Activated naive CD8-positive, alpha-beta T cell treated with anti-CD3 and anti-CD28 coated beads for 36 hours (primary cell): ENCODE data around the gene SPACA5B. TPM values are rescaled to one million over a fixed set of nuclear protein-coding genes. Genes with fewer than 3 reads are reported as not detected.
A peak's percentile ranks its signal among the peaks of the same experiment; 100 is the strongest.
"Not testable (repeated sequence)": the region's sequence is repeated elsewhere in the genome, so short reads cannot be mapped to it uniquely, and the experiment has no call there.

Experiments
- DNase-seq: peaks from one replicate; pipeline ENCODE4 v3.0.0; 2021
- H3K27ac Mint-ChIP-seq: one replicate; pipeline ENCODE4 v1.8.0; 2022; ENCODE audit warnings: mild to moderate bottlenecking, moderate library complexity, mixed read lengths
- H3K27me3 Mint-ChIP-seq: one replicate; pipeline ENCODE4 v1.8.0; 2022; ENCODE audit warnings: mild to moderate bottlenecking, mixed read lengths
- H3K36me3 Mint-ChIP-seq: one replicate; pipeline ENCODE4 v1.8.0; 2021; ENCODE audit warnings: mild to moderate bottlenecking, mixed read lengths
- H3K4me1 Mint-ChIP-seq: one replicate; pipeline ENCODE4 v1.8.0; 2021; ENCODE audit warnings: mixed read lengths
- H3K4me3 Mint-ChIP-seq: one replicate; pipeline ENCODE4 v1.8.0; 2022; ENCODE audit warnings: mild to moderate bottlenecking, moderate library complexity, mixed read lengths
- H3K9me3 Mint-ChIP-seq: one replicate; pipeline ENCODE4 v1.8.0; 2022; ENCODE audit warnings: mixed read lengths
- total RNA-seq, 2 experiments: library from RNA; stranded (reverse); gene quantifications; one replicate each; pipeline ENCODE4 v1.2.3, GENCODE V29; 2021

SPACA5B gene
- total RNA-seq = not detected

DNA sequence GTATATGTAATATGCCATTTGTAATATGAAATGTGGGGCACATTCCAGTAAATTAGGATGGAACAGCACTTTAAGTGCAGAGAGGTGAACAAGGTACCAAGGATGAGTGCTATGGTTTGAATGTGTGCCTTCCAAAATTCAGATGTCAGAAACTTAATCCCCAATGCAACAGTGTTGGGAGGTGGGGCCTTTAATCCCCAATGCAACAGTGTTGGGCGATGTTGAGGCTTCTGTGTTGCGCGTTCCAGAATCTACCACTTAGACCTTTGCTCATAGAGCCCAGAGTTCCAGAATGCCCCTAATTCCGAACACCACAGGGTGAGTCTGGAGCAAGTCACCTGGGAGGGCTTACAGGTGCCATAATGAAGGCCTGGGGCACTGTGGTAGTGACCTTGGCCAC lies at the start of gene SPACA5B:
TSS of gene SPACA5B (plus strand) at position 301 of the 400 bp plus-strand sequence. CDS start at position 363, 62 bp downstream.
- not testable (repeated sequence) for H3K9me3 Mint-ChIP-seq, H3K36me3 Mint-ChIP-seq

DNA sequence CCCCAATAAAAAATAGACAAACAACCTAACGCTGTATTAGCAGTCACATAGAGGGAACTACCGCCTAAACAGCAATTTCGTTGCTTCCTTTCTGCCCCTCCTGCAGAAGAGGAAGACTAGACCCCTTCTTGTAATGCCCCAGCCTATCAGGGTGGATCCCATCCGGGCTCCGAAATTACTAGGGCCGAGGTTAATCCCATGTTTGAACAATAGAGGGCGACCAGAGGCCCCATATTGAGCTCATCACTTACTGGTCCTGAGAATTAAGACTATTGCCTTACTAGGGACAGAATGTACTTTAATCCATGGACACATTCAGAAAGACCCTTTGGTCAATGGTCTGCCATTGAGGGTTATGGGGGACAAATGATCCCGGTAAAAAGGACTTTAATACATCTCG lies 47.2 kb upstream of the SPACA5B start:
- DNase-seq = peak; percentile 25
- no peaks in the 10 kb centered on the region for H3K27me3 Mint-ChIP-seq
- no peaks in the 10 kb centered on the region for H3K9me3 Mint-ChIP-seq
- no peaks in the 10 kb centered on the region for H3K36me3 Mint-ChIP-seq
- H3K27ac Mint-ChIP-seq = no peak overlapping the region
- peaks cover 2% of the 10 kb centered on the region for H3K4me1 Mint-ChIP-seq
- H3K4me3 Mint-ChIP-seq = no peak overlapping the region

More for the DNA sequence above, at the start of gene SPACA5B:
- not testable (repeated sequence) for H3K4me1 Mint-ChIP-seq, DNase-seq, H3K4me3 Mint-ChIP-seq, H3K27me3 Mint-ChIP-seq, H3K27ac Mint-ChIP-seq

DNA sequence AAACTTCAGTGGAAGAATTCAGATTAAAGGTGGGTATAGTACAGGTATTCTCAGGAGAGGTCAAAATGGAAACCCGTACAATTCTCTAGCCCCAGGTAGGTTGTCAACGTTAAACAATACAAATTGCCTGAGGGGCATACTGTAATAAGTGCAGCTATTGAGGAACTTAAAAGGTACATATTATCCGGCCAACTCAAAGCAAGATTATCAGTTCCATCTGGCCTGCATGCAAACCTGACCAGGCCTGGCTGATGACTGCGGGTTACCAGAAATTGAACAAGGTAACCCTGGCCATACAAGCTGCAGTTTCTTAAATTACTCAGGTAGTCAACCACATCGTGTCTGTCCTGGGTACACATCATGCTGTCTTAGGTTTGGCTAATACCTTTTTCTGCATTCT lies 46.7 kb upstream of the SPACA5B start:
- Mint-ChIP-seq H3K4me1 (peaks cover 2% of the 10 kb centered on the region), H3K4me3 (no peak overlapping the region), H3K27me3 (no peaks in the 10 kb centered on the region), H3K27ac (no peak overlapping the region), H3K36me3 (no peaks in the 10 kb centered on the region), H3K9me3 (no peaks in the 10 kb centered on the region)
- no peak for DNase-seq

DNA sequence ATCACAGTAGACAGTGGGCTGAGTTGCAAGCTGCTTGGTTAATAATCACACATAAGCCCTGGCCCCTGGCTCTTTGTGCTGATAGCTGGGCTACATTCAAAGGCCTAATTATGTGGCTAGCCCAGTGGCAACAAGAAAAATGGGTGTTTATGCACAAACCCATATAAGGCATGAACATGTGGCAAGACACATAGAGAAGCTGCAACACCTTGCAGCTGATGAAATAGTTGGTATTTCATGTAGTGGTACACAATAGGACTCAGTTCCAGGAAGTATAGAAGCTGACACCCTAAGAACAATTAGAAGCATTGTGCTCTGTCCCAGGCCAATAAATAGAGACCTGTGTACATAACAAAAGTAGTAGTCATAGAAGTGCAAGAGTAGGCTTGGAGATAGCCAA lies 44.3 kb upstream of the SPACA5B start:
- Mint-ChIP-seq H3K9me3 (no peaks in the 10 kb centered on the region), H3K4me1 (peaks cover 2% of the 10 kb centered on the region), H3K4me3 (no peak overlapping the region), H3K27ac (no peak overlapping the region), H3K27me3 (no peaks in the 10 kb centered on the region), H3K36me3 (no peaks in the 10 kb centered on the region)
- DNase-seq = no peak

DNA sequence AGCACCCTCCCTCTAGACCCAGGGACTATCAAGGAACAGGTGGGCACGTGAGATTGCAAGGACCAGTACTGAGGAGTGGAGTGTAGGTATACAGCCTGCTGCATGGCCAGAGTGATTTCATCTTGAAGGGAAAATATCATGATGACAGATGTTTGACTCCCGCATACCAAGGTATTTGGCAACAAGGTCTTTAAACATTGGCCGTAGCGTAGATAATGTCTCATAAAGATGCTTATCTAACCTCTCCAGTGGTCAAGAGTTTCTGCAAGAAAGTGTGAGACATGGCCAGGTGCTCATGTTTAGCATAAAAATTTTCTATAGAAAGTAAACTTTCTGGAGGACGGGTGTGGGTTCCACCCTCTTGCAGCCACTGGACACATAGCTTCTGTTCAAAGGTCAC lies 40.3 kb upstream of the SPACA5B start:
- H3K9me3 Mint-ChIP-seq = no peaks in the 10 kb centered on the region
- H3K27ac Mint-ChIP-seq = no peak overlapping the region
- H3K36me3 Mint-ChIP-seq = no peaks in the 10 kb centered on the region
- H3K4me3 Mint-ChIP-seq = no peak overlapping the region
- H3K4me1 Mint-ChIP-seq = no peaks in the 10 kb centered on the region
- no peak for DNase-seq
- H3K27me3 Mint-ChIP-seq = no peaks in the 10 kb centered on the region

DNA sequence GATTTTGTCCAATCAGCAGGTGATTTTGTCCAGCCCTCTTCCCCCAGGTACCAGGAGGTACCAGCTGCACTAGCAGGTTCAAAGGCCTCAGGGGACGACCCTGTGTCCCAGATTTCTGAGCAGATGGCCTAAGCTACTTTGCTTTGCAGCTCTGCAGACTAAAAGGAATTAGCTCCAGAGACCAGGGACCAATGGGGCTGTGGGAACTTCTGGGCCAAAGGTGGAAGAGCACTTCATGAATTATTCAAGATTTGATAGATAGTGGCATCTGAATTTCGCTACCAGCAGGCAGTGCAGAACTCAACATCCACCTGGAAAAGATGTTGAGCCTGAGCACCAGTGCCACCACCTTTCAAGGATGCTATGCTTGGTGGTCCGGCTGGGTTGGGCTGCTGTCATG lies 37.9 kb upstream of the SPACA5B start:
- not testable (repeated sequence) for H3K4me1 Mint-ChIP-seq, H3K27me3 Mint-ChIP-seq

DNA sequence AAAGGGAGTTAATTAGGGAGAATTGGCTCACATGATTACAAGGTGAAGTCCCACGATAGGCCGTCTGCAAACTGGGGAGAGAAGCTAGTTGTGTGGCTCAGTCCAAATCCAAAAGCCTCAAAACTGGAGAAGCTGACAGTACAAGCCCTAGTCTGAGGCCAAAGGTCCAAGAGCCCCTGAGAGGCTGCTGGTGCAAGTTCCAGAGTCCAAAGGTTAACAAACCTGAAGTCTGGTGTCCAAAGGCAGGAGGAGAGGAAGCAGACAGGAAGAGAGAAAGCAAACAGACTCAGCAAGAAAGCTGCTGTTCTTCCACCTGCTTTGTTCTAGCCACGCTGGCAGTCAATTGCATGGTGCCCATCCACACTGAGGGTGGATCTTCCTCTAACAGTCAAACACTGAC lies 29.0 kb upstream of the SPACA5B start:
- Mint-ChIP-seq H3K9me3 (peaks cover 3% of the 10 kb centered on the region), H3K4me3 (no peak overlapping the region), H3K4me1 (peaks cover 2% of the 10 kb centered on the region), H3K36me3 (no peaks in the 10 kb centered on the region), H3K27ac (no peak overlapping the region), H3K27me3 (no peaks in the 10 kb centered on the region)
- no peak for DNase-seq

More for the DNA sequence above, 37.9 kb upstream of the SPACA5B start:
- H3K4me3 Mint-ChIP-seq, H3K9me3 Mint-ChIP-seq, DNase-seq, H3K36me3 Mint-ChIP-seq, H3K27ac Mint-ChIP-seq: not testable (repeated sequence)

DNA sequence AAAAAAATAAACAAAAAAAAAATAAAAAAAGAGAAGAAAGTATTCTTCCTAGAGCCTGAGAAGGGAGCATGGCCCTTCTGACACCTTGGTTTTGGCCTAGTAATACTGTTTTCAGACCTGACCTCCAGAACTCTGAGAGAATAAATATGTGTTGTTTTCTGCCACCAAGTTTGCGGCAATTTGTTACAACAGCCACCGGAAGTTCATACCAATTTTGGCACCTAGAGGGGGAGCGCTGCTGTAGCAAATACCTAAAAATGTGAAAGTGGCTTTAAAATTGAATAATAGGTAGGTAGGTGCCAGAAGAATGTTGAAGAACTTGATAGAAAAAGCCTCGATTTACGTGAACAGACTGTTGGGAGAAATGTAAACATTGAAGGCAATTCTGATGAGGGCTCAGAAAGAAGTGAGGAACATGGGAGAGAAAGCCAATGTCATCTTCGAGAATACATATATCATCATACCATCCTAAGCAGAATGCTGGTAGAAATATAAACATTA lies 27.5 kb upstream of the SPACA5B start:
- no peak overlapping the region for H3K4me3 Mint-ChIP-seq
- no peak overlapping the region for H3K27ac Mint-ChIP-seq
- H3K9me3 Mint-ChIP-seq = peaks cover 3% of the 10 kb centered on the region
- H3K27me3 Mint-ChIP-seq = no peaks in the 10 kb centered on the region
- peaks cover 2% of the 10 kb centered on the region for H3K4me1 Mint-ChIP-seq
- no peak for DNase-seq
- no peaks in the 10 kb centered on the region for H3K36me3 Mint-ChIP-seq

DNA sequence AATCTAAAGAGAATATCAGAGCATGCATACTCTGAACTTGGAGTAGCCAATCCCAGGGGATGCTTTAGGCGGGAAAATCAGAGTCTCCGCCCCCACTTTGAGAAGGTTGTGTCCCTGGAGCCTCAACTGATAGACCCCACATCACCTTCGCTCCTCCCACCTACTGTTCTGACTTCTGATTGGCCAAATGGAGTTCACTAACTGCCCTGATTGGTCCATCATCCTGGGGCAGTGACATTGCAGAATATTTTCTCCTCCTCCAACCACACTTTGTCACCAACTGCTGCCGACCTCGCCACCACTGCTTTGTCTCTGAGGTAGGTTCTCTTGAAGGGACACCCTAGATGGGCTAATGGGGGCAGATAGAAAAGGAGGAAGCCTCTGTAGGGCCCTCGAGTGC lies 22.7 kb upstream of the SPACA5B start:
- no peaks in the 10 kb centered on the region for H3K36me3 Mint-ChIP-seq
- DNase-seq = no peak
- no peak overlapping the region for H3K27ac Mint-ChIP-seq
- peaks cover 2% of the 10 kb centered on the region for H3K4me1 Mint-ChIP-seq
- no peaks in the 10 kb centered on the region for H3K9me3 Mint-ChIP-seq
- H3K4me3 Mint-ChIP-seq = no peak overlapping the region
- H3K27me3 Mint-ChIP-seq = no peaks in the 10 kb centered on the region

DNA sequence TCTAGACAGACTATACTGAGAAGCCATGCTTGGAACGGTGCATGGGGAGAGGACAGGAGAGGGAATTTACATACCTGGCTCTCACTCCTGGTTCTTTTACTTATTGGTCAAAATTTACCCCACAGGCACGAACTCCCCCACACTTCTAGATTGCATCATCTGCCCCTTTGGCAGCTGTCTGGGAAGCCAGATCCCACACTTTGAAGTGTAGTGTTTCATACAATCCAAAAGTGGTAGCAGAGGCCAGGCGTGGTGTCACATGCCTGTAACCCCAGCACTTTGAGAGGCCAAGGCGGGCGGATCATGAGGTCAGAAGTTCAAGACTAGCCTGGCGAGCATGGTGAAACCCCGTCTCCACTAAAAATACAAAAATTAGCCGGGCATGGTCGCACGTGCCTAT lies 5.1 kb upstream of the SPACA5B start:
- H3K9me3 Mint-ChIP-seq, H3K4me1 Mint-ChIP-seq, H3K27ac Mint-ChIP-seq, H3K4me3 Mint-ChIP-seq, H3K27me3 Mint-ChIP-seq, H3K36me3 Mint-ChIP-seq, DNase-seq: not testable (repeated sequence)

DNA sequence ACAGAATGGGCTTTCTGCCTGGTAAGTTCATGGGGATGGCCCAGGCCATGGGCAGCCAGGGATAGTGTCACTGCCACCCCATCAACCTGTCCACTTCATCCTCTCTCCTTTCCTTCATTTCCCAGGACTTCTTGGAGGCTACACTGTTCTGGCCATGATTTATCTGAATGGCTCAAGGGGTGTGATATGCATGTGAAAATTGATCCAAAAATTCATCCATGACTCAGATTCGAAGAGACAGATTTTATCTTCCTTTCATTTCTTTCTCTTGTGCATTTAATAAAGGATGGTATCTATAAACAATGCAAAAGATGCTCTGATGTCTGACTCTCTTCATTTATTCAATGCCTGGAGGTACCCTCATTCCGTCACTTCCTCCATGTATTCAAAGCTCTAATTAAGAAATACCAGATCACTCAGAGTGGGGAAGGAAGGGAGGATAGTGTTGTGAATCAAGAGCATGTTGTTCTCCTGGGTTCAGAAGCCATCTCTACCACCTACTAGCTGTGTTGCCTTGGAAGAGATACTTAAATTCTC lies 1.9 kb downstream of the SPACA5B start:
- not testable (repeated sequence) for H3K4me3 Mint-ChIP-seq, H3K27ac Mint-ChIP-seq, H3K4me1 Mint-ChIP-seq, H3K36me3 Mint-ChIP-seq, DNase-seq, H3K27me3 Mint-ChIP-seq, H3K9me3 Mint-ChIP-seq

DNA sequence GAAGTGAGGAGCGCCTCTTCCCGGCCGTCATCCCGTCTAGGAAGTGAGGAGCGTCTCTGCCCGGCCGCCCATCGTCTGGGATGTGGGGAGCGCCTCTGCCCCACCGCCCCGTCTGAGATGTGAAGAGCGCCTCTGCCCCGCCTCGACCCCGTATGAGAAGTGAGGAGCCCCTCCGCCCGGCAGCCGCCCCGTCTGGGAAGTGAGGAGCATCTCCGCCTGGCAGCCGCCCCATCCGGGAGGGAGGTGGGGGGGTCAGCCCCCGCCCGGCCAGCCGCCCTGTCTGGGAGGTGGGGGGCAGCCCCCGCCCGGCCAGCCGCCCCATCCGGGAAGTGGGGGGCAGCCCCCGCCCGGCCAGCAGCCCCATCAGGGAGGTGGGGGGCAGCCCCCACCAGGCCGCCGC lies 8.7 kb downstream of the SPACA5B start:
- H3K9me3 Mint-ChIP-seq, H3K27ac Mint-ChIP-seq, H3K27me3 Mint-ChIP-seq, H3K4me3 Mint-ChIP-seq, DNase-seq, H3K36me3 Mint-ChIP-seq: not testable (repeated sequence)
- peaks cover 12% of the 10 kb centered on the region for H3K4me1 Mint-ChIP-seq

DNA sequence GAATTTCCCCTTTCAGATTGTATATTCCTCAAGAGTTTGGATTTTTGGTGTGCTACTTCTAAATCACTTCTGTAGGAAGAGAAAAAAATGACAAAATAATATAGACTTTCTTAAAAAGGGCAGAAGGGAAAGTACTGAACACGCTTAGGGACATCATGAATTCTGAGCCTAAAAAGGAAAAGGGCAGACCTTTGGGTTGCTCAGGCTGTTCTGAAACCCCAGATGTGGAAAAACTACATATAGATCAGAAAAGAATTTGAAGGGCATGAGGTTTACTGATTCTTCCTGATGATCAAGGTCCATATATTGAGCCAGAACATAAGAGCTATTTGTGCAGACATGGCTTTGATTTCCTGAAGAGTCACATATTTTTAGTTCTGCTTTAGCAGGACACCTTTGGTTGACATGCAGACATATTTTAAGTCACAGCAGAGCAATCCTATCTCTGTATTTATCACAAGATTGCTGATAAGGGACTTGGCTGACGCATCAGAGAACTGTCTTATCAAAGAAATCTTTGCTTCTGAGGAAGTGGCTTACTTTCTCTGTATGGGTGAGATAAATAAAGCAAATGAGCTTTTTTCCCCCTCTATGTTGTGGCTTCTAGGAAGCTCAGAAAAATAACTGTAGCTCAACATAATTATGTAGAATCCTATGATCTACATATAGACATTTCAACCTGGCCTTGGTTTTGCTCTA lies 11.5 kb downstream of the SPACA5B start:
- H3K27ac Mint-ChIP-seq, H3K4me3 Mint-ChIP-seq, DNase-seq, H3K36me3 Mint-ChIP-seq, H3K9me3 Mint-ChIP-seq, H3K27me3 Mint-ChIP-seq: not testable (repeated sequence)
- peaks cover 18% of the 10 kb centered on the region for H3K4me1 Mint-ChIP-seq

DNA sequence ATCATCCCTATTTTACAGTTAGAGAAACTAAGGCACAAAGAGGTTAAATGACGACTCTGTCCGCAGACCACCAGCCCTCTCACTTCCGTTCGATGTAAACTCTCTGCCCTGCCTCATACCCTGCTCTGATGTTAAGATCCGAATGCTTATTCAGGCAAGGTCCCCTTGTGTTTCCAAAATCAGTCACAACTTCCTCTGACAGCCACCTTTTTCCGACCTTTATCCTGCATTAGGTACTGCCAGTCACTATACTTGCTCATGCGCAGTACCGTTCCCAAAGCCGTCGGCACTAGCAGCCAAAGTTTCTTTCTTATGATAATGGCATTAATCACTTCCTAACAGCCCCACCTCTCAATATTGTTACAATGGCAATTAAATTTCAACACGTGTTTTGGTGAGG lies 12.3 kb downstream of the SPACA5B start:
- not testable (repeated sequence) for H3K27me3 Mint-ChIP-seq, H3K36me3 Mint-ChIP-seq, H3K9me3 Mint-ChIP-seq, H3K4me3 Mint-ChIP-seq
- H3K4me1 Mint-ChIP-seq = peaks cover 18% of the 10 kb centered on the region
- H3K27ac Mint-ChIP-seq = peak overlapping the region; percentile 51
- peak; percentile 15 for DNase-seq

DNA sequence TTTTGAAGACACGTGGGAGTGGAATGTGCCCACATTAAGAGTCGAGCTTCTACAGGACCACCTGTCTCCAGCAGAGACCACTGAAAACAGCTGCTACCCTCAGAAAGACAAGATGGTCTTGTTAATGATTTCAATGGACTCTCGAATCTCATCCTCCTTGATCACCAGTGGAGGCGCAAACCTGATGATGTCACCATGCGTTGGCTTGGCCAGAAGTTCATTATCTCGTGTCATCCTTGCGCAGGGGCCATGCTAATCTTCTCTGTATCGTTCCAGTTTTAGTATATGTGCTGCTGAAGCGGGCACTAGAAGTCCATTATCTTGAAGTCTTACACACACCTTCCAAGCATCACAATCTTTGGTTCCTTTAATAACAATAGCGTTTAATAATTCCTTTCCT lies 23.3 kb downstream of the SPACA5B start:
- no peaks in the 10 kb centered on the region for H3K4me1 Mint-ChIP-seq
- no peak overlapping the region for H3K4me3 Mint-ChIP-seq
- H3K27me3 Mint-ChIP-seq = no peaks in the 10 kb centered on the region
- no peaks in the 10 kb centered on the region for H3K9me3 Mint-ChIP-seq
- H3K36me3 Mint-ChIP-seq = no peaks in the 10 kb centered on the region
- no peak overlapping the region for H3K27ac Mint-ChIP-seq
- DNase-seq = no peak

DNA sequence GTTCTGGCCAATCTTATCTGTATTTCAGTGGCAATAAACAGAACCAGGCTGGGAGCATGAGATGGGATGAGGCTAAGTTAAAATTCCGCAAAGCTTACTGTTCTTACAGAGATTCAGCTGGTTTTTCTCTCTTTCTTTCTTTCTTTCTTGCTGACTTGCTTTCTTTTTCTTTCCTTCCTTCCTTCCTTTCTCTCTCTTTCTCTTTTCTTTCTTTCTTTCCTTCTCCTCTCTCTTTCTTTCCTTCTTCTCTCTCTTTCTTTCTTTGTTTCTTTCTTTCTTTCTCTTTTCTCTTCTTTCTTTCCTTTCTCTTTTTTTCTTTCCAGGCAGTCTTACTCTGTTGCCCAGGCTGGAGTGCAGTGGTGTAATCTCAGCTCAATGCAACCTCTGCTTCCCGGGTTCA lies 24.4 kb downstream of the SPACA5B start:
- Mint-ChIP-seq H3K27me3 (no peaks in the 10 kb centered on the region), H3K4me1 (no peaks in the 10 kb centered on the region), H3K9me3 (no peaks in the 10 kb centered on the region), H3K27ac (no peak overlapping the region), H3K4me3 (no peak overlapping the region), H3K36me3 (no peaks in the 10 kb centered on the region)
- DNase-seq = no peak
